Measurements from ENCODE around the gene KCNQ5. TPM values are rescaled to one million over a fixed set of nuclear protein-coding genes. Genes with fewer than 3 reads are reported as not detected.

Gene KCNQ5
- total RNA-seq, 1 experiment from 2014 or later = 0.07 TPM

- WGBS (ENCODE audit: extremely low coverage, insufficient read length, low lambda C conversion rate) = no CpG with 5 or more reads among the region's 1 CpG
- Histone ChIP-seq H3K27me3 (ENCODE audit: insufficient read depth, low read length) (no peaks in the 10 kb centered on the region), H4K20me1 (ENCODE audit: control insufficient read depth, insufficient read depth, insufficient read length) (no peaks in the 10 kb centered on the region), H3K23me2 (ENCODE audit: insufficient read length, low read depth, low read length, poor library complexity, severe bottlenecking) (no peaks in the 10 kb centered on the region), H3K4me1 (ENCODE audit: insufficient read depth, low read length) (no peaks in the 10 kb centered on the region), H4K91ac (ENCODE audit: insufficient read length, low read depth, low read length) (no peak overlapping the region), H3T11ph (ENCODE audit: low read length) (no peak overlapping the region), H2BK12ac (ENCODE audit: insufficient read length, low read depth, low read length) (no peak overlapping the region), H4K5ac (ENCODE audit: insufficient read length, low read depth, low read length) (no peak overlapping the region), H3K9me3 (ENCODE audit: control insufficient read depth, low read depth, low read length) (no peaks in the 10 kb centered on the region), H4K8ac (replicated peaks; ENCODE audit: insufficient read length, low read depth, low read length) (no peak overlapping the region), H2BK20ac (ENCODE audit: low read depth, low read length, poor library complexity, severe bottlenecking) (no peak overlapping the region), H2BK15ac (ENCODE audit: low read depth, low read length) (no peak overlapping the region), H2AFZ (ENCODE audit: low read length) (no peak overlapping the region), H3K4ac (ENCODE audit: low read depth, low read length) (no peak overlapping the region), H3K79me1 (ENCODE audit: insufficient read depth, low read depth, low read length, poor library complexity, severe bottlenecking) (no peaks in the 10 kb centered on the region), H2BK5ac (ENCODE audit: insufficient read length, low read length) (no peak overlapping the region), H3K14ac (ENCODE audit: insufficient read depth, low read length) (no peak overlapping the region), H3K27ac (ENCODE audit: insufficient read length, low read depth, low read length) (no peak overlapping the region), H3K18ac (ENCODE audit: insufficient read length, low read depth, low read length) (no peak overlapping the region), H3K4me2 (ENCODE audit: insufficient read depth, insufficient read length, low read length) (no peak overlapping the region), H3K9ac (ENCODE audit: extremely low read depth, insufficient read length, low read length) (no peak overlapping the region), H3K79me2 (ENCODE audit: insufficient read depth, low read length) (no peaks in the 10 kb centered on the region), H3K56ac (ENCODE audit: insufficient read length, low read depth, low read length) (no peak overlapping the region), H2BK120ac (ENCODE audit: low read depth, low read length, poor library complexity, severe bottlenecking) (no peak overlapping the region), H3K23ac (ENCODE audit: insufficient read length, low read depth, low read length) (no peak overlapping the region), H2AK5ac (ENCODE audit: insufficient read length, low read length) (no peak overlapping the region)
- DNase-seq = no peak
- Mint-ChIP-seq H3K4me1 (no peaks in the 10 kb centered on the region), H3K9me3 (no peaks in the 10 kb centered on the region), H3K27me3 (ENCODE audit: low read depth) (no peaks in the 10 kb centered on the region; the same call in 1 of the 2 replicates), H3K36me3 (ENCODE audit: insufficient read depth in 1 of 3, low read depth in 3 of 3) (no peaks in the 10 kb centered on the region), H3K27ac (no peak overlapping the region), H3K4me3 (no peak overlapping the region)
- no peak for TF ChIP-seq CTCF (conservative IDR thresholded peaks at IDR 0.05)
Measured at GRCh38 chr6:72769459-72770125, 147.7 kb downstream of the KCNQ5 start.

All from H9 (cell line).